ENCODE data around the gene CBFA2T2.
"Not testable (repeated sequence)": the region's sequence is repeated elsewhere in the genome, so short reads cannot be mapped to it uniquely, and the experiment has no call there.

The CBFA2T2 gene

DNA sequence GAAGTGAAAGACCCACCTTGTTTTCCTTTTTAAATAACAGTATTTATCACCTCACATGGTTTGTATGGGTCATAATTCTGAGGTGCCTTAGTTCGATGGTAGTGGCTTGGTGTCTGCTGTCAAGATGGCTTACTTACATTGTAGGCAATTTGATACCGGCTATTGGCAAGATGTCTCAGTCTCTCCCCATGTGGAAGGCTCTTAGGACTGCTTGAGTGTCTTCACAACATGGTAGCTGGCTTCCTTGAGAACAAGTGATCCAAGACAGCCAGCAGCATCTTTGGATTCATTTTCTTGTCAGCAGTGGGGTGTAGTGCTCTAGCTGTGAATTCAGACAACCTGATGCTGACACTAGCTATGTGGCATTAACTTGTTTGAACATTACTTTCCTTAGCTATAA lies 70.1 kb downstream of the CBFA2T2 start:
- H3K4me3 ChIP-seq (replicated peaks; ENCODE audit: low read depth, low read length) = no peak overlapping the region
- TF ChIP-seq, protein P1, sequence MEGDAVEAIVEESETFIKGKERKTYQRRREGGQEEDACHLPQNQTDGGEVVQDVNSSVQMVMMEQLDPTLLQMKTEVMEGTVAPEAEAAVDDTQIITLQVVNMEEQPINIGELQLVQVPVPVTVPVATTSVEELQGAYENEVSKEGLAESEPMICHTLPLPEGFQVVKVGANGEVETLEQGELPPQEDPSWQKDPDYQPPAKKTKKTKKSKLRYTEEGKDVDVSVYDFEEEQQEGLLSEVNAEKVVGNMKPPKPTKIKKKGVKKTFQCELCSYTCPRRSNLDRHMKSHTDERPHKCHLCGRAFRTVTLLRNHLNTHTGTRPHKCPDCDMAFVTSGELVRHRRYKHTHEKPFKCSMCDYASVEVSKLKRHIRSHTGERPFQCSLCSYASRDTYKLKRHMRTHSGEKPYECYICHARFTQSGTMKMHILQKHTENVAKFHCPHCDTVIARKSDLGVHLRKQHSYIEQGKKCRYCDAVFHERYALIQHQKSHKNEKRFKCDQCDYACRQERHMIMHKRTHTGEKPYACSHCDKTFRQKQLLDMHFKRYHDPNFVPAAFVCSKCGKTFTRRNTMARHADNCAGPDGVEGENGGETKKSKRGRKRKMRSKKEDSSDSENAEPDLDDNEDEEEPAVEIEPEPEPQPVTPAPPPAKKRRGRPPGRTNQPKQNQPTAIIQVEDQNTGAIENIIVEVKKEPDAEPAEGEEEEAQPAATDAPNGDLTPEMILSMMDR (IDR thresholded peaks at IDR 0.05; ENCODE audit: low read depth, low read length, missing control alignments) = no peak

DNA sequence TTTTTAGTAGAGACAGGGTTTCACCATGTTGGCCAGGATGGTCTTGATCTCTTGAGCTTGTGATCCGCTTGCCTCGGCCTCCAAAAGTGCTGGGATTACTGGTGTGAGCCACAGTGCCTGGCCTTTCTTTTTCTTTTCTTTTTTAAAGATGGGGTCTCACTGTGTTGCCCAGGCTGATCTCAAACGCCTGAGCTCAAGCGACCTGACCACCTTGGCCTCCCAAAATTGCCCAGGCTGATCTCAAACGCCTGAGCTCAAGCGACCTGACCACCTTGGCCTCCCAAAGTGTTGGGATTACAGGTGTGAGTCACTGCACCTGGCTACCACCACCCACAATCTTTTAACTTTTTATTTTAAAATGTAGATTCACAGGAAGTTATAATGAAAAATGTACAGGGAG lies 71.2 kb downstream of the CBFA2T2 start:
- not testable (repeated sequence) for H3K4me3 ChIP-seq (replicated peaks; ENCODE audit: low read depth, low read length); DNase-seq (ENCODE audit: extremely low read depth, low read depth)

More for the DNA sequence above, 70.1 kb downstream of the CBFA2T2 start:
- no peak for DNase-seq (ENCODE audit: extremely low read depth, low read depth)

DNA sequence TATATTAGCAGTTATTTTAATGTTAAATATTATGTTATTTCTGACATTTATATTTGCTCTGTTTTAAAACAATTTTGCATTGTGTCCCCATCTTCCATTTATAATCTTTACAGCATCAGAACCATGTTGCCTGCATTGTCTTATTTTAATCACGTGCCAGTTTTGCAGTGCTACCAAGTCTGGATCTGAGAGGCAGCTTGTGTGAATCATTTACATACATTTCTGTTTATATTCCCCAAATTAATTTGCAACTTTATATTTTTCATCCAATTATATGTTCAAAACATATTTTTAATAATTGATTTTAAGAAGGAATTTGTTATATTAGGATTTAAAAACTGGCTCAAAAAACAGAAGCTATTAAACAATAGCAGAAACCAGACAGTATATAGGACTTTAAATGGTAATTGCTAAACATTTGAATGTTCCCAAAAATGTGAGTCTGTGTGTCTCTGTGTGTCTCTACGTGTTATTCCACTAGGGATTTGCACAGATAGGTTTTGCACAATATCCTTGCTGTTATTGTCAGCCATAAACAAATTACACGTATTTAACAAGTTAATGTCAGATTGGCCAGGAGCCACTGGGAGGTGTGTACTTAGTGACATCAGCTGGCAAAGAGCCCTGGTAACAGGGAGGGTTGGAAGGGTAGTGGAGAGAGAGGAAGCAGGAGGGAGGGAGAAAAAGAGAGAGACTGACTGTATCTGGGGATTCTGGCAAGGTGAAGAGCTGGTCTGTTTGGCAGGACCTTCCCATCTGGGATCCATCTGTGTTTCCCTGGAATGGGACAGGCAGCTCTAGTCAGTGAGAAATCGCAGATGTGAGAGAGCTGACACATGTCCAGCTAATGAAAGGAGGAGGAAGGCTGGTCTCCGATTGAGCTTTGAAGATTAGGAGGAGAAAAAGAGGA lies 72.1 kb downstream of the CBFA2T2 start:
- DNase-seq (ENCODE audit: extremely low read depth, low read depth) = peak; percentile 97
- H3K4me3 ChIP-seq (replicated peaks; ENCODE audit: low read depth, low read length) = 0 out of 2 replicates have a peak overlapping the region, but pooled peaks have one; percentile 1
- TF ChIP-seq, protein P1 (IDR thresholded peaks at IDR 0.05; ENCODE audit: low read depth, low read length, missing control alignments) = no peak

DNA sequence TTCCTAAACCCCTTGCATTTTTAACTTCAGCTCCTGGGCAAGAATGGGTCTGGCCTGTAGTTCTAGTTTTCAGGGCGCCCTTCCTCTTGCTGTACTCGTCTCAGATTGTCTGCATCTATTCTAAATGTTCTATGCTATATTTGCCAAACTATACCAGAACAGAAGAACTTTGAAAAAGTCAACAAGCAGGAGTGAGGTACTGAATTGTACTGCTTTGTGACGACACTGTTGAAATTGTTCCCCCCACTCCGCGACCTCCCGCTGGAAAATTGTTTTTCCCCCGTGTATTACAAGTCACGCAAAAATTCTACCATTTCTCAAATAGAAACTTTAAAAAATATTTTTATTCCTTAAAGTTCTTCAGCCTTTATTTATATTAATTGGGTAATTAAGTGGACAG lies 73.9 kb downstream of the CBFA2T2 start:
- H3K4me3 ChIP-seq (replicated peaks; ENCODE audit: low read depth, low read length) = no peak overlapping the region
- TF ChIP-seq, protein P1 (IDR thresholded peaks at IDR 0.05; ENCODE audit: low read depth, low read length, missing control alignments) = no peak
- no peak for DNase-seq (ENCODE audit: extremely low read depth, low read depth)

DNA sequence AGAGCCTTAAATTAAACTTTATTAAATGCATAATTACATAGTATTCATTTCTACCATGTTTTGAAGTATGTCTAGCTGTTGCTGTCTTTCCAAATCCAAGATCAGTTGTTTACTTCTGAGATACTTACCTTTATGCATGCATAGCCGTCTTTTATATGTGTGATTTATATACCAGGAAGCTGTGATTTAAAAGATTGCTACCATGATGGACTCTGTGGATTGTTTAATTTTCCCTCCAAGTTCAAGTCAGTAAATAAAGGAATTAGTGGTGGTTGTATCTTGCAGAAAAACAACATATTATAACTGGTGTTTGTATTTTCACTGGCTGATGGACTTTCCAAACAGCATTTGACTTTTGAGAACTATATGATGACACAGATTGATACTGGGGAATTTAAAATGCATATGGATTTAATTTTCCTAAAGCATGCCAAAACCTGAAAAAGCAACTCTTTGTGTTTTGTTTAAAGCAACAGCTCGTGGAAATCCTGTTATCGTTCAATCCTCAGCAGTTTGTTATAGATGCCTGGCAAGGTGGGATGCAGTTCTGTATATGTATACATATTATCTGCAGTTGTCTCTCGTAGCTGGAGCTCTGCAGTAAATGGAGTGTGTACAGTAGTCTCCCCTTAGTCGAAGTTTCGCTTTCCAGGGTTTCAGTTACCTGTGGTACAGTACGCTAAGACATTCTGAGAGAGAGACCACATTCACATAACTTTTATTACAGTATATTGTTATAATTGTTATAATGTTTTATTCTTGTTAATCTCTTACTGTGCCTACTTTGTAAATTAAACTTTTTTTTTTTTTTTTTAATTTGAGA lies 77.1 kb downstream of the CBFA2T2 start:
- no peak for DNase-seq (ENCODE audit: extremely low read depth, low read depth)
- TF ChIP-seq, protein P1 (IDR thresholded peaks at IDR 0.05; ENCODE audit: low read depth, low read length, missing control alignments) = no peak
- H3K4me3 ChIP-seq (replicated peaks; ENCODE audit: low read depth, low read length) = no peak overlapping the region

DNA sequence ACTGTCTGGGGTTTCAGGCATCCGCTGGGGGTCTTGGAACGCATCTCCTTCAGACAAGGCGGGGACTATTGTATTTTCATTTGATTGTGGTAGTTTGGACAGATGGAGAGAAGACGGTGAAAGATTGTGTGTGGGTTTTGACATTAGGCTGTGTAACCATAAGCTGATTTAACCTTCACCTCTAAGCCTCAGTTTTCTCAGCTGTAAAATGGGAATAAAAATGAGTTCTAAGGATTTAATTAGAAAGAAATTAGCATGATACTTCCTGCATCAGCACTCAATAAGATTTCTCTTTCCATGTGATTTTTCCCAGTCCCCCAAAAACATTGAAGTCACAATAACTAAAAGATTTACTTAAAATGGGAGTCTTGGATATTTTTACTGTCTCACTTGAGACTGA lies 78.1 kb downstream of the CBFA2T2 start:
- no peak overlapping the region for H3K4me3 ChIP-seq (replicated peaks; ENCODE audit: low read depth, low read length)
- no peak for DNase-seq (ENCODE audit: extremely low read depth, low read depth)
- TF ChIP-seq, protein P1 (IDR thresholded peaks at IDR 0.05; ENCODE audit: low read depth, low read length, missing control alignments) = no peak

DNA sequence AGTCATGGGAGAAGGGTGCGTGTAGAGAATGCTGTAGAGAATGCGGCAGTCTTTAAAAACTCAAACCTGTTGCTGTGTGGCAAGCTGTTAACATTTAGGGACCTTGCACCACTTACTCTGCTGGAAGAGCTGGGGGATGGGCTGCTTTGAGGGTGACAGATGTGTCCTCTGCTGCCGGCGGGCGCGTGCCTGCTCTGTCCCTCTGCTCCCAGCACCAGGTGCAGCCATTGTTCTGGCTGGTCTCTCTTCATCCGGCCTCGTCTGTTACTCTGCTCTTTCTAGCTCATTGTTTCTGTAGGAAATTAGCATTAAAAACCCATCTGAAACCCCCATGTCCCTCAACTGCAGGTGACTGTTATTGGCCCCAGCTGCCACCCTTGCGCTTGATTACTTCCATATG lies 78.5 kb downstream of the CBFA2T2 start:
- H3K4me3 ChIP-seq (replicated peaks; ENCODE audit: low read depth, low read length) = no peak overlapping the region
- DNase-seq (ENCODE audit: extremely low read depth, low read depth) = no peak
- TF ChIP-seq, protein P1 (IDR thresholded peaks at IDR 0.05; ENCODE audit: low read depth, low read length, missing control alignments) = no peak

Measured in HFF-Myc (cell line).